Neutrophil (primary cell): Measurements from ENCODE around the gene CPM.
A peak's percentile ranks its signal among the peaks of the same experiment; 100 is the strongest.

ENCODE experiments used
- H3K27ac ChIP-seq: fragments of 200-600 bp; sonication (generic); 2 replicates; pipeline ENCODE4 v1.5.1; 2016; ENCODE audit warnings: mild to moderate bottlenecking, moderate library complexity
- H3K27me3 ChIP-seq: fragments of 200-600 bp; sonication (generic); 2 replicates; pipeline ENCODE4 v1.6.0; 2016; ENCODE audit warnings: mild to moderate bottlenecking
- H3K36me3 ChIP-seq: fragments of 200-600 bp; sonication (generic); 2 replicates; pipeline ENCODE4 v1.5.1; 2017
- H3K4me1 ChIP-seq, 2 experiments: fragments of 200-600 bp in 1 of 2; sonication (generic) in 1 of 2; 1 replicate in 1 of 2; 2 replicates in 1 of 2; pipeline versions ENCODE4 v1.5.1 to v1.6.1; 2013 to 2016; ENCODE audit warnings: low read depth in 1 of 2, low read length in 1 of 2, mild to moderate bottlenecking in 1 of 2, moderate library complexity in 1 of 2; ENCODE audit not compliant: control insufficient read depth in 1 of 2, insufficient read depth in 1 of 2
- H3K4me3 ChIP-seq, 2 experiments: fragments of 200-600 bp in 1 of 2; sonication (generic) in 1 of 2; 1 replicate in 1 of 2; 2 replicates in 1 of 2; pipeline ENCODE4 v1.5.1; 2013 to 2016; ENCODE audit warnings: low read depth in 1 of 2, low read length in 1 of 2, mild to moderate bottlenecking in 1 of 2, moderate library complexity in 1 of 2
- H3K9me3 ChIP-seq: fragments of 200-600 bp; sonication (generic); 2 replicates; pipeline ENCODE4 v1.5.1; 2016
- CTCF ChIP-seq: fragments of 200-600 bp; sonication (generic); IDR thresholded peaks from 2 replicates; pipeline ENCODE4 v1.5.1; 2016; ENCODE audit warnings: antibody characterized with exemption

The CPM gene

DNA sequence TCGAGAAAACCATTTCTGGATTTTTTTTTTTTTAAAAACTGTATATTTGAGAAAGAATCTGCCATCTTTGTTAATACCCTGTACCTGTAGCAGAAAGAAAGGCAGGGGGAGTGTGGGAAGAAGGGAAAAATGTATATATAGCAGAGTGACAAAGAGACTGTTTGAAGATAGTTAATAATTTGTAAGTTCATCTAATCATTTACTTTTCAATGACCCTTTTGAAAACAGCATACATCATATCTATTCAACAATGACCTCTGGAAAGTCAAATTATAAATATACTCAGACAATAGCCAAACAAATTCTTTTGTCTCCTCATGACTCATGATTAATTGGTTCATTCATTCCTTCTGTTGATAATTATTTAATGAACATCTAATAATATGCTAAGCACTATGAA is 10.9 kb upstream of the CPM start:
- H3K27ac ChIP-seq: no peak overlapping the region
- H3K4me1 ChIP-seq: no peaks in the 10 kb centered on the region
- H3K4me3 ChIP-seq: no peak overlapping the region
- H3K36me3 ChIP-seq: no peaks in the 10 kb centered on the region
- no peaks in the 10 kb centered on the region for H3K9me3 ChIP-seq
- no peak for TF ChIP-seq CTCF
- no peaks in the 10 kb centered on the region for H3K27me3 ChIP-seq

GRCh38 chr12:68940731-68941130 is 7.8 kb upstream of the CPM start:
- Histone ChIP-seq H3K4me1 (no peaks in the 10 kb centered on the region), H3K36me3 (no peaks in the 10 kb centered on the region), H3K27ac (no peak overlapping the region), H3K27me3 (no peaks in the 10 kb centered on the region), H3K9me3 (no peaks in the 10 kb centered on the region), H3K4me3 (no peak overlapping the region)
- no peak for TF ChIP-seq CTCF

DNA sequence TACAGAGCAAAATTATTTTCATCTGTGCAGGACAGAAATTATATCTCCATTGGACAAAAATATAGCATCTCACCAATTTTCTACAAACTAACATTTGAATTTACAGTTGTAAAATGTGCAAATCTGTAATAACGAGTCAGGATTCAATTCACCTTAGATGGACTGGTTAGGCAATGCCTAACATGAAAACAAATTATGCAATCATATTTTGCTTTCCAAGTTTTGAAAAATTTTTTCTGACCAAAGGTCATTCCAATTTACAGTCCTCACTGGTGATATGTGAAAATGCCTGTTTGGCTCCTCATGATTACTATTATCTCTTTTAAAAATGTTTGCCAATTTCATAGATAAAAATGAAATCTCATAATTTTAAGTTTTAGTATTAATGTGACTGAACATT is 6.5 kb upstream of the CPM start:
- no peak overlapping the region for H3K27ac ChIP-seq
- no peaks in the 10 kb centered on the region for H3K4me1 ChIP-seq
- H3K36me3 ChIP-seq: no peaks in the 10 kb centered on the region
- no peaks in the 10 kb centered on the region for H3K9me3 ChIP-seq
- H3K27me3 ChIP-seq: peaks cover under 1% of the 10 kb centered on the region
- no peak for TF ChIP-seq CTCF
- H3K4me3 ChIP-seq: no peak overlapping the region

GRCh38 chr12:68934392-68934791 is 1.4 kb upstream of the CPM start:
- no peaks in the 10 kb centered on the region for H3K9me3 ChIP-seq
- peaks cover 14% of the 10 kb centered on the region for H3K27me3 ChIP-seq
- H3K27ac ChIP-seq: no peak overlapping the region
- H3K4me1 ChIP-seq: peaks cover 9 to 17% of the 10 kb centered on the region in 2 experiments
- TF ChIP-seq CTCF: no peak
- H3K36me3 ChIP-seq: no peaks in the 10 kb centered on the region
- H3K4me3 ChIP-seq: no peak overlapping the region

- peaks cover 9 to 17% of the 10 kb centered on the region in 2 experiments for H3K4me1 ChIP-seq
- TF ChIP-seq CTCF: no peak
- no peaks in the 10 kb centered on the region for H3K36me3 ChIP-seq
- H3K27ac ChIP-seq: peak overlapping the region; percentile 44
- H3K4me3 ChIP-seq: peak overlapping the region; percentile 77 to 78
- H3K27me3 ChIP-seq: peaks cover 14% of the 10 kb centered on the region
- no peaks in the 10 kb centered on the region for H3K9me3 ChIP-seq
Observed at GRCh38 chr12:68932128-68932960, 627 bp downstream of the CPM start.
